HEK293 (cell line): ENCODE results near the gene CP.

ENCODE experiments used
- CTCF ChIA-PET: fragments of 350-600 bp; formaldehyde crosslinking; extraction: SDS; loops from one replicate; lab custom pipeline; 2021; ENCODE audit warnings: antibody characterized with exemption; lab: Yijun Ruan, JAX
- POLR2A ChIA-PET: fragments of 300-600 bp; formaldehyde crosslinking; extraction: SDS; loops from one replicate; lab custom pipeline; 2020; ENCODE audit warnings: antibody characterized with exemption, inconsistent platforms; lab: Yijun Ruan, JAX
- H3K27ac ChIP-seq: fragments of 200-500 bp; sonication (Bioruptor generic); 2 replicates; pipeline ENCODE4 v1.5.1; 2014; ENCODE audit warnings: low read depth, low read length, control low read depth, inconsistent platforms; ENCODE audit errors: extremely low read depth
- H3K36me3 ChIP-seq, 2 experiments: fragments of 200-500 bp in 1 of 2; sonication (Bioruptor generic) in 1 of 2; 1 replicate in 1 of 2; 2 replicates in 1 of 2; pipeline ENCODE4 v1.5.1; 2014 to 2017; ENCODE audit warnings: inconsistent platforms in 2 of 2, low read length in 2 of 2; ENCODE audit not compliant: control insufficient read depth in 2 of 2, insufficient read depth in 1 of 2
- H3K4me1 ChIP-seq: fragments of 200-500 bp; sonication (Bioruptor generic); 2 replicates; pipeline ENCODE4 v1.5.1; 2014; ENCODE audit warnings: mild to moderate bottlenecking, low read length, inconsistent platforms; ENCODE audit not compliant: control insufficient read depth, insufficient read depth
- H3K4me3 ChIP-seq: 2 replicates; pipeline ENCODE4 v1.5.1; 2011; ENCODE audit warnings: low read depth, mild to moderate bottlenecking, control low read depth, low read length, moderate library complexity
- H3K9me3 ChIP-seq: fragments of 200-500 bp; sonication (Bioruptor generic); 2 replicates; pipeline ENCODE4 v1.5.1; 2014; ENCODE audit warnings: low read depth, low read length, inconsistent platforms; ENCODE audit not compliant: control insufficient read depth, insufficient read depth
- BCL11A ChIP-seq: fragments of 450-650 bp; formaldehyde crosslinking; IDR thresholded peaks from 2 replicates; pipeline ENCODE4 v1.5.1; 2016; ENCODE audit warnings: low read depth, missing biosample characterization, missing genetic modification characterization
- FEZF1 ChIP-seq: fragments of 450-650 bp; formaldehyde crosslinking; IDR thresholded peaks from 2 replicates; pipeline ENCODE4 v1.5.1; 2016; ENCODE audit warnings: missing biosample characterization, missing genetic modification characterization
- GLI4 ChIP-seq: fragments of 450-650 bp; formaldehyde crosslinking; IDR thresholded peaks from 2 replicates; pipeline ENCODE4 v1.5.1; 2016; ENCODE audit warnings: missing biosample characterization, missing genetic modification characterization
- HOXA7 ChIP-seq: sonication (generic); formaldehyde crosslinking; IDR thresholded peaks from 2 replicates; pipeline ENCODE4 v1.8.1; 2022; ENCODE audit warnings: missing genetic modification reagents, borderline replicate concordance
- MYNN ChIP-seq: fragments of 450-650 bp; formaldehyde crosslinking; IDR thresholded peaks from 2 replicates; pipeline ENCODE4 v1.5.1; 2016; ENCODE audit warnings: missing biosample characterization, missing genetic modification characterization, borderline replicate concordance
- SP7 ChIP-seq: fragments of 450-650 bp; formaldehyde crosslinking; IDR thresholded peaks from 2 replicates; pipeline ENCODE4 v1.5.1; 2016; ENCODE audit warnings: missing biosample characterization, missing genetic modification characterization
- YY2 ChIP-seq: fragments of 450-650 bp; formaldehyde crosslinking; IDR thresholded peaks from 2 replicates; pipeline ENCODE4 v1.5.1; 2016; ENCODE audit warnings: missing biosample characterization, missing genetic modification characterization
- ZFP41 ChIP-seq: fragments of 450-650 bp; formaldehyde crosslinking; IDR thresholded peaks from 2 replicates; pipeline ENCODE4 v1.5.1; 2016; ENCODE audit warnings: missing biosample characterization, missing genetic modification characterization, borderline replicate concordance
- ZIC2 ChIP-seq: fragments of 450-650 bp; formaldehyde crosslinking; IDR thresholded peaks from 2 replicates; pipeline ENCODE4 v1.5.1; 2016; ENCODE audit warnings: missing biosample characterization, missing genetic modification characterization
- ZNF121 ChIP-seq: fragments of 450-650 bp; formaldehyde crosslinking; IDR thresholded peaks from 2 replicates; pipeline ENCODE4 v1.5.1; 2016; ENCODE audit warnings: missing biosample characterization, missing genetic modification characterization
- ZNF157 ChIP-seq: fragments of 450-650 bp; formaldehyde crosslinking; IDR thresholded peaks from 2 replicates; pipeline ENCODE4 v1.5.1; 2016; ENCODE audit warnings: missing biosample characterization, missing genetic modification characterization
- ZNF169 ChIP-seq: fragments of 450-650 bp; formaldehyde crosslinking; IDR thresholded peaks from 2 replicates; pipeline ENCODE4 v1.5.1; 2016; ENCODE audit warnings: missing biosample characterization, missing genetic modification characterization
- ZNF341 ChIP-seq: fragments of 450-650 bp; formaldehyde crosslinking; IDR thresholded peaks from 2 replicates; pipeline ENCODE4; 2016; ENCODE audit warnings: low read depth, missing biosample characterization, missing genetic modification characterization
- ZNF350 ChIP-seq: fragments of 450-650 bp; formaldehyde crosslinking; IDR thresholded peaks from 2 replicates; pipeline ENCODE4 v1.5.0; 2017; ENCODE audit warnings: missing biosample characterization, mild to moderate bottlenecking, missing genetic modification characterization
- ZNF391 ChIP-seq: fragments of 450-650 bp; formaldehyde crosslinking; IDR thresholded peaks from 2 replicates; pipeline ENCODE4 v1.5.1; 2016; ENCODE audit warnings: low read depth, missing biosample characterization, missing genetic modification characterization, borderline replicate concordance
- ZNF426 ChIP-seq: fragments of 450-650 bp; formaldehyde crosslinking; IDR thresholded peaks from 2 replicates; pipeline ENCODE4 v1.5.1; 2017; ENCODE audit warnings: missing biosample characterization, missing genetic modification characterization, mild to moderate bottlenecking, inconsistent platforms, moderate library complexity
- ZNF501 ChIP-seq: fragments of 450-650 bp; formaldehyde crosslinking; IDR thresholded peaks from 2 replicates; pipeline ENCODE4 v1.5.1; 2016; ENCODE audit warnings: missing biosample characterization, missing genetic modification characterization
- ZNF530 ChIP-seq: fragments of 450-650 bp; formaldehyde crosslinking; IDR thresholded peaks from 2 replicates; pipeline ENCODE4 v1.5.1; 2016; ENCODE audit warnings: low read depth, missing biosample characterization, missing genetic modification characterization
- ZNF560 ChIP-seq: fragments of 450-650 bp; formaldehyde crosslinking; IDR thresholded peaks from 2 replicates; pipeline ENCODE4 v1.5.1; 2017; ENCODE audit warnings: missing biosample characterization, missing genetic modification characterization, borderline replicate concordance
- ZNF610 ChIP-seq: fragments of 450-650 bp; formaldehyde crosslinking; IDR thresholded peaks from 2 replicates; pipeline ENCODE4 v1.5.1; 2016; ENCODE audit warnings: missing biosample characterization, missing genetic modification characterization, borderline replicate concordance
- ZNF621 ChIP-seq: fragments of 450-650 bp; formaldehyde crosslinking; IDR thresholded peaks from 2 replicates; pipeline ENCODE4 v1.5.1; 2017; ENCODE audit warnings: missing biosample characterization, missing genetic modification characterization
- ZNF645 ChIP-seq: fragments of 450-650 bp; formaldehyde crosslinking; IDR thresholded peaks from 2 replicates; pipeline ENCODE4; 2016; ENCODE audit warnings: missing biosample characterization, missing genetic modification characterization
- ZNF654 ChIP-seq: fragments of 450-650 bp; formaldehyde crosslinking; IDR thresholded peaks from 2 replicates; pipeline ENCODE4 v1.5.1; 2016; ENCODE audit warnings: low read depth, missing biosample characterization, missing genetic modification characterization
- ZNF707 ChIP-seq: fragments of 450-650 bp; formaldehyde crosslinking; IDR thresholded peaks from 2 replicates; pipeline ENCODE4 v1.5.1; 2016; ENCODE audit warnings: missing biosample characterization, missing genetic modification characterization
- ZNF785 ChIP-seq: fragments of 450-650 bp; formaldehyde crosslinking; IDR thresholded peaks from 2 replicates; pipeline ENCODE4 v1.5.1; 2016; ENCODE audit warnings: missing biosample characterization, missing genetic modification characterization
- ZNF791 ChIP-seq: fragments of 450-650 bp; formaldehyde crosslinking; IDR thresholded peaks from 2 replicates; pipeline ENCODE4 v1.5.1; 2016; ENCODE audit warnings: missing biosample characterization, missing genetic modification characterization
- ZNF837 ChIP-seq: fragments of 450-650 bp; formaldehyde crosslinking; IDR thresholded peaks from 2 replicates; pipeline ENCODE4 v1.5.1; 2016; ENCODE audit warnings: missing biosample characterization, missing genetic modification characterization
- ZSCAN16 ChIP-seq: fragments of 450-650 bp; formaldehyde crosslinking; IDR thresholded peaks from 2 replicates; pipeline ENCODE4 v1.5.1; 2016; ENCODE audit warnings: missing biosample characterization, missing genetic modification characterization
- ZSCAN30 ChIP-seq: fragments of 450-650 bp; IDR thresholded peaks from 2 replicates; pipeline ENCODE4 v1.5.1; 2018; ENCODE audit warnings: missing biosample characterization, mild to moderate bottlenecking, missing genetic modification characterization, moderate library complexity
- TF ChIP-seq, protein P1 (sequence below): fragments of 450-650 bp; formaldehyde crosslinking; IDR thresholded peaks from 2 replicates; pipeline ENCODE4 v1.5.1; 2016; ENCODE audit warnings: missing biosample characterization, missing genetic modification characterization
- TF ChIP-seq, protein P2 (sequence below): fragments of 450-650 bp; formaldehyde crosslinking; IDR thresholded peaks from 2 replicates; pipeline ENCODE4 v1.5.1; 2016; ENCODE audit warnings: missing biosample characterization, missing genetic modification characterization
- TF ChIP-seq, protein P3 (sequence below): fragments of 450-650 bp; formaldehyde crosslinking; IDR thresholded peaks from 2 replicates; pipeline ENCODE4 v1.5.1; 2016; ENCODE audit warnings: missing biosample characterization, missing genetic modification characterization

The CP gene

GRCh38 chr3:149215515-149215914 is 6.1 kb downstream of the CP start:
- Histone ChIP-seq H3K9me3 (no peaks in the 10 kb centered on the region), H3K27ac (no peak overlapping the region), H3K4me3 (no peak overlapping the region), H3K36me3 (no peaks in the 10 kb centered on the region), H3K4me1 (no peaks in the 10 kb centered on the region)
- TF ChIP-seq ZNF645 (no peak), ZNF707 (tag by site-specific recombination) (no peak), FEZF1 (tag by site-specific recombination) (no peak), ZSCAN30 (tag by site-specific recombination) (no peak), ZNF560 (tag by site-specific recombination) (no peak), ZNF610 (tag by site-specific recombination) (no peak), ZNF426 (tag by site-specific recombination) (no peak), ZFP41 (tag by site-specific recombination) (no peak), ZNF621 (tag by site-specific recombination) (no peak), ZNF837 (tag by site-specific recombination) (no peak), YY2 (tag by site-specific recombination) (no peak), ZNF121 (tag by site-specific recombination) (no peak), ZNF530 (tag by site-specific recombination) (no peak), ZNF501 (tag by site-specific recombination) (no peak), ZSCAN16 (tag by site-specific recombination) (no peak)
- TF ChIP-seq, protein P1, sequence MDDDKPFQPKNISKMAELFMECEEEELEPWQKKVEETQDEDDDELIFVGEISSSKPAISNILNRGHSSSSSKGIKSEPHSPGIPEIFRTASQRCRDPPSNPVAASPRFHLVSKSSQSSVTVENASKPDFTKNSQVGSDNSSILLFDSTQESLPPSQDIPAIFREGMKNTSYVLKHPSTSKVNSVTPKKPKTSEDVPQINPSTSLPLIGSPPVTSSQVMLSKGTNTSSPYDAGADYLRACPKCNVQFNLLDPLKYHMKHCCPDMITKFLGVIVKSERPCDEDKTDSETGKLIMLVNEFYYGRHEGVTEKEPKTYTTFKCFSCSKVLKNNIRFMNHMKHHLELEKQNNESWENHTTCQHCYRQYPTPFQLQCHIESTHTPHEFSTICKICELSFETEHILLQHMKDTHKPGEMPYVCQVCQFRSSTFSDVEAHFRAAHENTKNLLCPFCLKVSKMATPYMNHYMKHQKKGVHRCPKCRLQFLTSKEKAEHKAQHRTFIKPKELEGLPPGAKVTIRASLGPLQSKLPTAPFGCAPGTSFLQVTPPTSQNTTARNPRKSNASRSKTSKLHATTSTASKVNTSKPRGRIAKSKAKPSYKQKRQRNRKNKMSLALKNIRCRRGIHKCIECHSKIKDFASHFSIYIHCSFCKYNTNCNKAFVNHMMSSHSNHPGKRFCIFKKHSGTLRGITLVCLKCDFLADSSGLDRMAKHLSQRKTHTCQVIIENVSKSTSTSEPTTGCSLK (tag by site-specific recombination), result no peak
- TF ChIP-seq, protein P2, sequence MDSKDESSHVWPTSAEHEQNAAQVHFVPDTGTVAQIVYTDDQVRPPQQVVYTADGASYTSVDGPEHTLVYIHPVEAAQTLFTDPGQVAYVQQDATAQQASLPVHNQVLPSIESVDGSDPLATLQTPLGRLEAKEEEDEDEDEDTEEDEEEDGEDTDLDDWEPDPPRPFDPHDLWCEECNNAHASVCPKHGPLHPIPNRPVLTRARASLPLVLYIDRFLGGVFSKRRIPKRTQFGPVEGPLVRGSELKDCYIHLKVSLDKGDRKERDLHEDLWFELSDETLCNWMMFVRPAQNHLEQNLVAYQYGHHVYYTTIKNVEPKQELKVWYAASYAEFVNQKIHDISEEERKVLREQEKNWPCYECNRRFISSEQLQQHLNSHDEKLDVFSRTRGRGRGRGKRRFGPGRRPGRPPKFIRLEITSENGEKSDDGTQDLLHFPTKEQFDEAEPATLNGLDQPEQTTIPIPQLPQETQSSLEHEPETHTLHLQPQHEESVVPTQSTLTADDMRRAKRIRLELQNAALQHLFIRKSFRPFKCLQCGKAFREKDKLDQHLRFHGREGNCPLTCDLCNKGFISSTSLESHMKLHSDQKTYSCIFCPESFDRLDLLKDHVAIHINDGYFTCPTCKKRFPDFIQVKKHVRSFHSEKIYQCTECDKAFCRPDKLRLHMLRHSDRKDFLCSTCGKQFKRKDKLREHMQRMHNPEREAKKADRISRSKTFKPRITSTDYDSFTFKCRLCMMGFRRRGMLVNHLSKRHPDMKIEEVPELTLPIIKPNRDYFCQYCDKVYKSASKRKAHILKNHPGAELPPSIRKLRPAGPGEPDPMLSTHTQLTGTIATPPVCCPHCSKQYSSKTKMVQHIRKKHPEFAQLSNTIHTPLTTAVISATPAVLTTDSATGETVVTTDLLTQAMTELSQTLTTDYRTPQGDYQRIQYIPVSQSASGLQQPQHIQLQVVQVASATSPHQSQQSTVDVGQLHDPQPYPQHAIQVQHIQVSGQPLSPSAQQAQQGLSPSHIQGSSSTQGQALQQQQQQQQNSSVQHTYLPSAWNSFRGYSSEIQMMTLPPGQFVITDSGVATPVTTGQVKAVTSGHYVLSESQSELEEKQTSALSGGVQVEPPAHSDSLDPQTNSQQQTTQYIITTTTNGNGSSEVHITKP (tag by site-specific recombination), result no peak
- CTCF ChIA-PET, result interaction anchor here (0.6 kb wide), 1 partner anchor 53 kb away, joined by 3 read pairs; no protein-coding TSS in a partner anchor
- POLR2A ChIA-PET, result no interaction called here

DNA sequence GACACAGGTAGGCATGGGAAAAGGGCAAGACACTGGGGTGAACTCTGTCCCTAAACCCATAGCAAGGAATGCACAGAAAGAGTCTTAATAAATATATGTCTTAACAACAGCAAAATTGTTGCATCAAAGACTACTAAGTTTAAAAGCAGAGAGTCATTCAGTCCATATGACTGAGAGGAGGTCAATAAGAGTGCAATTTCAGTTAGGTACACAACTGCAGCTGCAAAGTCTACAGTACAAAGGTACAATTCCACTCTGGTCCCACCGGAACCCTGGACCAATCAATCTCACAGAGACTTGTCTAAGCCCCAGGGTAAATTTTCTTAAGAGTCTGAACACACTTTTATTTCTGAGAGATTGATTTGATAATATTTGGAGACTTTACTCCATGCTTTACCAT is 6.9 kb downstream of the CP start:
- no peaks in the 10 kb centered on the region for H3K4me1 ChIP-seq
- H3K27ac ChIP-seq, result no peak overlapping the region
- ChIA-PET POLR2A (no interaction called here), CTCF (no interaction called here)
- no peaks in the 10 kb centered on the region for H3K9me3 ChIP-seq
- H3K4me3 ChIP-seq, result no peak overlapping the region
- H3K36me3 ChIP-seq, result no peaks in the 10 kb centered on the region
- TF ChIP-seq ZNF341 (tag by site-specific recombination), result no peak
- no peak for TF ChIP-seq ZNF391 (tag by site-specific recombination)
- no peak for TF ChIP-seq GLI4 (tag by site-specific recombination)
- no peak for TF ChIP-seq HOXA7
- no peak for TF ChIP-seq ZNF791 (tag by site-specific recombination)
- TF ChIP-seq MYNN, result no peak
- TF ChIP-seq BCL11A, result no peak
- no peak for TF ChIP-seq ZNF350 (tag by site-specific recombination)
- TF ChIP-seq ZNF157 (tag by site-specific recombination), result no peak
- no peak for TF ChIP-seq SP7
- no peak for TF ChIP-seq ZIC2 (tag by site-specific recombination)
- TF ChIP-seq, protein P3, sequence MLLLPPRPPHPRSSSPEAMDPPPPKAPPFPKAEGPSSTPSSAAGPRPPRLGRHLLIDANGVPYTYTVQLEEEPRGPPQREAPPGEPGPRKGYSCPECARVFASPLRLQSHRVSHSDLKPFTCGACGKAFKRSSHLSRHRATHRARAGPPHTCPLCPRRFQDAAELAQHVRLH (tag by site-specific recombination), result no peak
- no peak for TF ChIP-seq ZNF169
- TF ChIP-seq ZNF610 (tag by site-specific recombination), result no peak
- TF ChIP-seq ZNF785 (tag by site-specific recombination), result no peak
- TF ChIP-seq ZNF654 (tag by site-specific recombination), result no peak
